Activated CD4-positive, alpha-beta memory T cell treated with anti-CD3 and anti-CD28 coated beads for 36 hours (primary cell): Measurements from ENCODE around the gene BRSK2. TPM values are rescaled to one million over a fixed set of nuclear protein-coding genes. Genes with fewer than 3 reads are reported as not detected.

ENCODE experiments used
- CTCF ChIA-PET: fragments of 350-600 bp; sonication (Branson Sonifier 250); formaldehyde crosslinking; loops from one replicate; lab custom pipeline; 2021; ENCODE audit warnings: antibody characterized with exemption, inconsistent platforms; lab: Charles Lee
- POLR2A ChIA-PET: fragments of 350-600 bp; sonication (Branson Sonifier 250); formaldehyde crosslinking; loops from one replicate; lab custom pipeline; 2021; ENCODE audit warnings: antibody characterized with exemption; lab: Charles Lee
- DNase-seq: peaks from one replicate; pipeline ENCODE4 v3.0.0-alpha.2; 2020
- H3K27ac Mint-ChIP-seq: one replicate; pipeline ENCODE4 v1.8.0; 2021; ENCODE audit warnings: mixed read lengths
- H3K27me3 Mint-ChIP-seq: one replicate; pipeline ENCODE4 v1.8.0; 2021; ENCODE audit warnings: mixed read lengths
- H3K36me3 Mint-ChIP-seq: one replicate; pipeline ENCODE4 v1.8.0; 2021; ENCODE audit warnings: mixed read lengths
- H3K4me1 Mint-ChIP-seq: one replicate; pipeline ENCODE4 v1.8.0; 2021; ENCODE audit warnings: low read depth, mixed read lengths
- H3K4me3 Mint-ChIP-seq: one replicate; pipeline ENCODE4 v1.8.0; 2021; ENCODE audit warnings: mild to moderate bottlenecking, mixed read lengths
- H3K9me3 Mint-ChIP-seq: one replicate; pipeline ENCODE4 v1.8.0; 2021; ENCODE audit warnings: mixed read lengths
- intact Hi-C: fragments of 100-400 bp; cut with micrococcal nuclease; formaldehyde crosslinking; loops from one replicate; pipeline ENCODE4 v1.15.1; 2023
- total RNA-seq, 2 experiments: library from RNA; stranded (reverse); gene quantifications; one replicate each; pipeline ENCODE4 v1.2.3, GENCODE V29; 2021

BRSK2 gene
- total RNA-seq, 2 experiments from 2014 or later, result 0.46 to 0.64 TPM

GRCh38 chr11:1511937-1512496, 122.3 kb downstream of the BRSK2 start:
- POLR2A ChIA-PET, result no interaction called here
- H3K27me3 Mint-ChIP-seq, result no peaks in the 10 kb centered on the region
- DNase-seq, result no peak
- no peak overlapping the region for H3K27ac Mint-ChIP-seq
- no peak overlapping the region for H3K4me3 Mint-ChIP-seq
- peaks cover 52% of the 10 kb centered on the region for H3K4me1 Mint-ChIP-seq
- intact Hi-C loops, result no loop called here
- peaks cover 1% of the 10 kb centered on the region for H3K36me3 Mint-ChIP-seq
- CTCF ChIA-PET, result interaction anchor here (1.1 kb wide), 1 partner anchor 63 kb away, joined by 4 read pairs; no protein-coding TSS in a partner anchor
- H3K9me3 Mint-ChIP-seq, result no peaks in the 10 kb centered on the region

Other genes with a start within 250 kb of the BRSK2 start
- gene MUC5AC, start 232.0 kb upstream of the BRSK2 start, total RNA-seq, result not detected
- gene MUC5B, start 166.9 kb upstream of the BRSK2 start, total RNA-seq, result not detected
- gene TOLLIP, start 80.3 kb upstream of the BRSK2 start, total RNA-seq, result 10 to 100 TPM; 30.0 to 32.1 TPM
- 10 to 100 TPM; 15.9 to 17.9 TPM for gene MOB2, start 96.8 kb downstream of the BRSK2 start, total RNA-seq
- 1 to 10 TPM; 1.6 to 2.4 TPM for gene DUSP8, start 182.3 kb downstream of the BRSK2 start, total RNA-seq
- gene KRTAP5-1, start 195.3 kb downstream of the BRSK2 start, total RNA-seq, result not detected
- gene KRTAP5-2, start 208.4 kb downstream of the BRSK2 start, total RNA-seq, result not detected
- not detected for gene KRTAP5-3, start 218.5 kb downstream of the BRSK2 start, total RNA-seq
- not detected for gene KRTAP5-4, start 232.2 kb downstream of the BRSK2 start, total RNA-seq
- gene KRTAP5-5, start 239.8 kb downstream of the BRSK2 start, total RNA-seq, result not detected